ENCODE results near the gene UBQLN1. TPM values are rescaled to one million over a fixed set of nuclear protein-coding genes. Genes with fewer than 3 reads are reported as not detected.

Gene UBQLN1
- total and polyA plus RNA-seq, 2 donors (not counting 1 experiment from before 2014, with no cell fraction given), result 49.8 to 101 TPM

- no peak overlapping the region for H3K4me3 ChIP-seq (ENCODE audit: control extremely low read depth in 1 of 5, extremely low read depth in 1 of 5, insufficient read depth in 1 of 5, low read depth in 2 of 5, low read length in 4 of 5)
- no peaks in the 10 kb centered on the region for H3K9me3 ChIP-seq (ENCODE audit: control extremely low read depth in 1 of 3, control insufficient read depth in 2 of 3, insufficient read depth in 1 of 3, low read length in 2 of 3)
- ChIA-PET POLR2A (no interaction called here), CTCF (no interaction called here)
- no peak for ATAC-seq (ENCODE audit: low read depth)
- Mint-ChIP-seq H3K9me3 (ENCODE audit: insufficient read depth) (no peaks in the 10 kb centered on the region), H3K27me3 (no peaks in the 10 kb centered on the region), H3K27ac (no peak overlapping the region), H3K4me3 (no peak overlapping the region), H3K4me1 (no peaks in the 10 kb centered on the region)
- H3K4me2 ChIP-seq (replicated peaks; ENCODE audit: low read depth, low read length, poor library complexity, severe bottlenecking), result no peak overlapping the region
- peaks cover 18 to 73% of the 10 kb centered on the region in 2 experiments for H3K36me3 ChIP-seq (replicated peaks in 1 of 2; ENCODE audit: control extremely low read depth in 1 of 2, control insufficient read depth in 1 of 2, extremely low read depth in 1 of 2, insufficient read depth in 2 of 2, low read length in 1 of 2)
- no peaks in the 10 kb centered on the region for H3K4me1 ChIP-seq (ENCODE audit: control insufficient read depth in 2 of 2, insufficient read depth in 2 of 2, low read length in 2 of 2)
- TF ChIP-seq EZH2 (IDR thresholded peaks at IDR 0.05; ENCODE audit: borderline replicate concordance, insufficient read depth, low read depth, low read length, poor library complexity, severe bottlenecking), result no peak
- no peak for TF ChIP-seq CTCF (IDR thresholded peaks at IDR 0.05)
- WGBS (ENCODE audit: insufficient coverage), result no CpG with 5 or more reads among the region's 3 CpGs
- H3K27me3 ChIP-seq (replicated peaks in 1 of 4; ENCODE audit: control extremely low read depth in 1 of 4, control insufficient read depth in 3 of 4, insufficient read depth in 4 of 4, low read length in 3 of 4), result no peaks in the 10 kb centered on the region
- peaks cover 24% of the 10 kb centered on the region for H4K20me1 ChIP-seq (ENCODE audit: control insufficient read depth, insufficient read depth, low read length, poor library complexity, severe bottlenecking)
- no peak overlapping the region for H2AFZ ChIP-seq (ENCODE audit: insufficient read depth, low read depth, low read length, poor library complexity, severe bottlenecking)
- H3K9ac ChIP-seq (ENCODE audit: low read length), result no peak overlapping the region
- H3K27ac ChIP-seq (ENCODE audit: low read length in 2 of 2), result no peak overlapping the region
- intact Hi-C loops (cut with micrococcal nuclease), result no loop called here
- no peak for DNase-seq
- H3K79me2 ChIP-seq (ENCODE audit: control insufficient read depth, insufficient read depth, low read length), result peaks cover 24% of the 10 kb centered on the region
Measured at GRCh38 chr9:83677596-83677995, 30.2 kb downstream of the UBQLN1 start.

GRCh38 chr9:83675466-83675865 is 32.3 kb downstream of the UBQLN1 start:
- H3K36me3 ChIP-seq (replicated peaks in 1 of 2; ENCODE audit: control extremely low read depth in 1 of 2, control insufficient read depth in 1 of 2, extremely low read depth in 1 of 2, insufficient read depth in 2 of 2, low read length in 1 of 2), result peaks cover 14 to 77% of the 10 kb centered on the region in 2 experiments
- H3K9me3 ChIP-seq (ENCODE audit: control extremely low read depth in 1 of 3, control insufficient read depth in 2 of 3, insufficient read depth in 1 of 3, low read length in 2 of 3), result no peaks in the 10 kb centered on the region
- no peaks in the 10 kb centered on the region for H3K27me3 ChIP-seq (replicated peaks in 1 of 4; ENCODE audit: control extremely low read depth in 1 of 4, control insufficient read depth in 3 of 4, insufficient read depth in 4 of 4, low read length in 3 of 4)
- TF ChIP-seq CTCF (IDR thresholded peaks at IDR 0.05), result no peak
- no peak for TF ChIP-seq EZH2 (IDR thresholded peaks at IDR 0.05; ENCODE audit: borderline replicate concordance, insufficient read depth, low read depth, low read length, poor library complexity, severe bottlenecking)
- POLR2A ChIA-PET, result no interaction called here
- H3K27ac Mint-ChIP-seq, result no peak overlapping the region
- DNase-seq (no peak), ATAC-seq (ENCODE audit: low read depth) (no peak)
- H3K27ac ChIP-seq (ENCODE audit: low read length in 2 of 2), result no peak overlapping the region
- H4K20me1 ChIP-seq (ENCODE audit: control insufficient read depth, insufficient read depth, low read length, poor library complexity, severe bottlenecking), result peaks cover 3% of the 10 kb centered on the region
- H3K4me2 ChIP-seq (replicated peaks; ENCODE audit: low read depth, low read length, poor library complexity, severe bottlenecking), result no peak overlapping the region
- H3K27me3 Mint-ChIP-seq, result no peaks in the 10 kb centered on the region
- no peak overlapping the region for H3K4me3 Mint-ChIP-seq
- no peak overlapping the region for H2AFZ ChIP-seq (ENCODE audit: insufficient read depth, low read depth, low read length, poor library complexity, severe bottlenecking)
- no peak overlapping the region for H3K9ac ChIP-seq (ENCODE audit: low read length)
- intact Hi-C loops (cut with micrococcal nuclease), result no loop called here
- CTCF ChIA-PET, result no interaction called here
- no CpG with 5 or more reads among the region's 1 CpG for WGBS (ENCODE audit: insufficient coverage)
- peaks cover 3% of the 10 kb centered on the region for H3K79me2 ChIP-seq (ENCODE audit: control insufficient read depth, insufficient read depth, low read length)
- no peak overlapping the region for H3K4me3 ChIP-seq (ENCODE audit: control extremely low read depth in 1 of 5, extremely low read depth in 1 of 5, insufficient read depth in 1 of 5, low read depth in 2 of 5, low read length in 4 of 5)
- H3K9me3 Mint-ChIP-seq (ENCODE audit: insufficient read depth), result no peaks in the 10 kb centered on the region
- H3K4me1 ChIP-seq (ENCODE audit: control insufficient read depth in 2 of 2, insufficient read depth in 2 of 2, low read length in 2 of 2), result no peaks in the 10 kb centered on the region
- H3K4me1 Mint-ChIP-seq, result no peaks in the 10 kb centered on the region

Measured in B cell (primary cell).